GM19023 (cell line): Measurements from ENCODE around the gene SKOR1.

ENCODE experiments used
- ATAC-seq: cut with Tn5 transposase; IDR thresholded peaks from one replicate; pipeline ENCODE4 v1.9.1; 2021; ENCODE audit warnings: mild to moderate bottlenecking, moderate library complexity; ENCODE audit not compliant: unreplicated experiment

The SKOR1 gene

DNA sequence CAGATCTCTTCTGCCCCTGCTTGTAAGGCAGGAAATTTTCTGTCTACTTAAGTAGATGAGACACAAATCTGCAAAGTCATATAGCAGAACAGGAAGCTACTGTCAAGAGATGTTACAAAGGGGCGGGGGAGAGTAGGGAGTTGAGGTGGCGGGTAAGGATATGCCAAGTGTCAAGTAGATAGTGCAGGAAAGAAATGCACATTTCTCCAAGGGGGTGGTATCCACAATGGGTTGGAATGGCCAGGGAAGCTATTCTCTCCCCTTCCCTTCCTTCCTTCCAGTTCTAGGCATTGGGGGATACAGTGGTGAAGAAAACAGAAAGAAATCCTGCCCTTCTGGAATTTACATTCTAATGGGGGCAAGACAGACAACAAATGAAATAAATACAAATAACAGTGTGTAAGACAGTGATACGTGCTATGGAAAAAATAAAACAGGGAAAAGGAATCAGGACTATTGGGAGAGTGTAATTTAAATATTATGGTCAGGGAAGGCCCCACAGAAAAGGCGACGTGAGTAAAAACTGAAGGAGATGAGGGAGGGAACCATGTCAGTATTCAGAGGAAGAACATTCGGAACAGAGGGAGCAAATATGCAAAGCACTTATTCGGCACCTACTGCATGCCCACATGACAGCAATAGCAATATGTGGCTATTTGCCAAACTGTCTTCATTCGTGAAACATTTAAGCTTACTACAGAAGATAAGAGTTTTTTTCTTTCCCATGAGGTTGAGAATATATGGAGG, 57.4 kb downstream of the SKOR1 start:
- ATAC-seq: no peak

- ATAC-seq: no peak
Measured at GRCh38 chr15:67883234-67883773, 58.0 kb downstream of the SKOR1 start.

DNA sequence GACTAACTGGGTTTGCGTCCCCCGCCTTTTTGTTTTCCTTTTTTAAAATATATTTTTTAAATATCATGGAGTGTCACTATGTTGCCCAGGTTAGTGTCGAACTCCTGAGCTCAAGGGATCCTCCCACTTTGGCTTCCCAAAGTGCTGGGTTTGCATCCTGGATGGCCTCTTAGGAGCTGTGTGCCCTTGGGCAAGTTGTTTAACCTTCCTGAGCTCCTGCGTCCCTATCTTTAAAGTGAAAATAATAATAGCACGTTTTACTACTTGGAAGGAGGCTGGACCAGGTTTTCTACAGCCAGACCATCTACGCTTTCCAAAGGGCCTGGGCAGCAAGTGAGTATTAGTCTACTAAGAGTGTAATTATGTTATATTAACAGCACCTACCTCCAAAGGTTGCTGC, 58.7 kb downstream of the SKOR1 start:
- ATAC-seq: no peak
